Neural progenitor cell (in vitro differentiated cells): ENCODE results near the gene TPRX1.

Experiments used
- EZH2 ChIP-seq: fragments of 200-600 bp; sonication (generic); IDR thresholded peaks from 2 replicates; pipeline ENCODE4 v1.6.1; 2017; ENCODE audit warnings: antibody characterized with exemption, mild to moderate bottlenecking, moderate library complexity
- EZH2phosphoT487 ChIP-seq: fragments of 200-600 bp; sonication (generic); IDR thresholded peaks from 2 replicates; pipeline ENCODE4 v1.6.1; 2017; ENCODE audit warnings: antibody characterized with exemption
- TF ChIP-seq, protein P1 (sequence below): fragments of 200-600 bp; sonication (generic); IDR thresholded peaks from 2 replicates; pipeline ENCODE4 v1.5.1; 2017; ENCODE audit warnings: antibody characterized with exemption, mild to moderate bottlenecking

DNA sequence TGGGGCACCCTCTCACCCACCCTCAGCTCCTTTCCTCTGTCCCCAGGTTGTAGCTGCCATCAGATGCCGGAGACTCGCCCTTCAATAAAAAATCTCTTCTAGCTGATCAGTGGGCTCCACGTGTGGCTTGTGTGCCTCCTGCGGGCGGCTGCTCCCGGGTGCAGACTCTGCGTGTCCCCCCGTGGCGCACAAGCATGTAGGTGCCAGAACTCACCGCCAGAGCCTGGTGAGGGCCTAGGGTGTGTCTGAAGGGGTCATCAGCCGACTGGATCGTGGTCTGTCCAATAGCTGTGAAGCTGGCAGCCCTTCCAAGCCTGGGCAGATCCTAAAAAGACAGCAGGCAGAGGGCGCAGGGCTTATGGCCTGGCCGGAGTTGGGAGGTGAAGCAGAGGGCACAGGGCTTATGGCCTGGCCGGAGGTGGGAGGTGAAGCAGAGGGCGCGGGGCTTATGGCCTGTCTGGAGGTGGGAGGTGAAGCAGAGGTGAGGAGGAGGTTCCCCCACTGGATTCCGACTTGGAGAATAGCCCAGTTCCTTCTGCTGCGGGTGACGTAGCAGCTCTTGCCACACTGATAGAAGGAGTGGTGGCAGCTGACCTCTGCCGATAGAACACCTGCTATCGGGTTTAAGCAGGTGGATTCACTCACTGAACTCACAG lies 47.3 kb downstream of the TPRX1 start:
- TF ChIP-seq EZH2phosphoT487 (no peak), EZH2 (no peak)
- TF ChIP-seq, protein P1, sequence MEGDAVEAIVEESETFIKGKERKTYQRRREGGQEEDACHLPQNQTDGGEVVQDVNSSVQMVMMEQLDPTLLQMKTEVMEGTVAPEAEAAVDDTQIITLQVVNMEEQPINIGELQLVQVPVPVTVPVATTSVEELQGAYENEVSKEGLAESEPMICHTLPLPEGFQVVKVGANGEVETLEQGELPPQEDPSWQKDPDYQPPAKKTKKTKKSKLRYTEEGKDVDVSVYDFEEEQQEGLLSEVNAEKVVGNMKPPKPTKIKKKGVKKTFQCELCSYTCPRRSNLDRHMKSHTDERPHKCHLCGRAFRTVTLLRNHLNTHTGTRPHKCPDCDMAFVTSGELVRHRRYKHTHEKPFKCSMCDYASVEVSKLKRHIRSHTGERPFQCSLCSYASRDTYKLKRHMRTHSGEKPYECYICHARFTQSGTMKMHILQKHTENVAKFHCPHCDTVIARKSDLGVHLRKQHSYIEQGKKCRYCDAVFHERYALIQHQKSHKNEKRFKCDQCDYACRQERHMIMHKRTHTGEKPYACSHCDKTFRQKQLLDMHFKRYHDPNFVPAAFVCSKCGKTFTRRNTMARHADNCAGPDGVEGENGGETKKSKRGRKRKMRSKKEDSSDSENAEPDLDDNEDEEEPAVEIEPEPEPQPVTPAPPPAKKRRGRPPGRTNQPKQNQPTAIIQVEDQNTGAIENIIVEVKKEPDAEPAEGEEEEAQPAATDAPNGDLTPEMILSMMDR: no peak
